HAP-1 (cell line): ENCODE results near the gene PAQR3.

Experiments used
- DNase-seq, 2 experiments: peaks; one replicate each; pipeline ENCODE4 v3.0.0-alpha.2; 2016 to 2020; ENCODE audit warnings: low spot score in 2 of 2
- H3K27me3 ChIP-seq: fragments of 250-450 bp; sonication (Bioruptor Pico); 2 replicates; pipeline ENCODE4 v1.5.1; 2020; ENCODE audit warnings: low read depth, mild to moderate bottlenecking, moderate library complexity
- H3K36me3 ChIP-seq: fragments of 250-450 bp; sonication (Bioruptor Pico); replicated peaks from 2 replicates; pipeline ENCODE4 v1.5.1; 2020; ENCODE audit warnings: mild to moderate bottlenecking
- H3K4me1 ChIP-seq: fragments of 250-450 bp; sonication (Bioruptor Pico); 2 replicates; pipeline ENCODE4 v1.5.1; 2020; ENCODE audit warnings: mild to moderate bottlenecking
- H3K4me3 ChIP-seq: fragments of 250-450 bp; sonication (Bioruptor Pico); 2 replicates; pipeline ENCODE4 v1.5.1; 2020; ENCODE audit warnings: mild to moderate bottlenecking, moderate library complexity
- H3K9me3 ChIP-seq: fragments of 250-450 bp; sonication (Bioruptor Pico); 2 replicates; pipeline ENCODE4 v1.5.1; 2020; ENCODE audit warnings: mild to moderate bottlenecking, moderate library complexity
- in situ Hi-C: fragments of 300-500 bp; cut with MboI; formaldehyde crosslinking; loops from 3 replicates; pipeline ENCODE4 v1.14.3; 2020; ENCODE audit warnings: low sequenced_read_pairs, inconsistent platforms, mixed read lengths

PAQR3 gene

DNA sequence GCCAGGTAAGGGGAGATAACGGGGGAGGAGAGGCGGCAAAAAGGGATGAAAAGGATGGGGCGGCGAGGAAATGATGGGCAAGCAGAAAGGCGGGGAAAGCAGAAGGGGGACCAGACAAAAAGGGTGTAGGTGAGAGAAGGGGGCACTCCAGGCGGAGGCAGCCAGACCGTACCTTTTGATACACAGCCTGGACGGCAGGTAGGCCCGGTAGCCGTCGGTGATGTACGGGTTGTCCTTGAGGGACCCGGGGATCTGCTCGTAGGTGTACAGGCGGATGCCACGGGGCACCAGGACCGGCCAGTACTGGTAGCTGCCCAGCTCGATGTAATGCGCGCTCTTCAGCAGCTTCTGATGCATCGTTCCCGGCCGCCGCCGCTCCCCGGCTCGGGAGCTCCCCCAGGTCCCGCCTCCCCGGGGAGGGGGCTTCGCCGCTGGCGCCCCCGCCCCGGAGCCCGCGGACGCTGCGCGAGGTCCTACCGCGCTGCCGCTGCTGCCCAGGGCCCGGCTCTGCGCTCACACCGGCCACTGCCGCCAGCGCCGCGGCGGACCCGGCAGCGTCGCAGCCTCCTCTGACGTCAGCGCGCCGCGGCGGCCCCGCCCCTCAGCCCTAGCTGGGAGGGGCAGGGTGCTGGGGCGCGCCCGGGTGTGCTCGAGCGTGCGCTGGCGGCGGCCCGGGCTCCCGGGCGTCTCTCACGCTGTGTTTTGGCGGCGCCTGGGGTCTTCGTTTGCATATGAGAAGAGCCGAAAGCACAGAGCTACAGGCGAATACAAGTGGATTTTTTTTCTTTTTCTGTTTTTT is at the start of gene PAQR3:
PAQR3 (minus strand) TSS at position 571 of the 799 bp plus-strand sequence; CDS start at position 357, 214 bp downstream.
- Histone ChIP-seq H3K36me3 (no peaks in the 10 kb centered on the region), H3K4me3 (peak within 1 kb of the TSS; percentile 66), H3K9me3 (no peaks in the 10 kb centered on the region), H3K27me3 (no peaks in the 10 kb centered on the region), H3K4me1 (peaks cover 22% of the 10 kb centered on the region)
- peak; percentile 83 to 92 for DNase-seq
- in situ Hi-C loops = loop anchor here (25.0 kb wide), 2 partner anchors 1248 to 1398 kb away; partner anchors contain the start of genes CFAP299 and PRDM8

DNA sequence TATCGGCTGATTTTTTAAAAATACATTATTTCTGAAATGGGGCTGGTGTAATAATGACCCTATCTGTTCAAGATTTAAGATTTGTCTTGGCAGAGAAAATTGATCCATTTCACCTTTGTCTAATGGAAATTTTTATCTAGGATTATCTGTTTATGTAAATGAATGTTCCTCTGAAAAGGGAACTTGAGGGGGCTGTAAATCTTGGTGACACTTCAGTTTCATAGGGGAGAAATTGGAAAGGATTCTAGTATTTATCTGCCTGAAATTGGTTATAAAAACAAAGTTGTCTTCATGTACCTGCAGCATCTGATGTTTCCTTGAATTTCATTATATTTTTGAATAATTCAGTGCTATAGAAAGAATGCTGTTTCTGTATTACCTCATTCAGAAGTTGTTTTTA is 48.4 kb upstream of the PAQR3 start:
- Histone ChIP-seq H3K4me3 (no peak overlapping the region), H3K36me3 (no peaks in the 10 kb centered on the region), H3K9me3 (no peaks in the 10 kb centered on the region), H3K4me1 (no peaks in the 10 kb centered on the region), H3K27me3 (peaks cover 2% of the 10 kb centered on the region; the same call in 1 of the 2 replicates)
- no peak for DNase-seq
- in situ Hi-C loops = no loop called here

DNA sequence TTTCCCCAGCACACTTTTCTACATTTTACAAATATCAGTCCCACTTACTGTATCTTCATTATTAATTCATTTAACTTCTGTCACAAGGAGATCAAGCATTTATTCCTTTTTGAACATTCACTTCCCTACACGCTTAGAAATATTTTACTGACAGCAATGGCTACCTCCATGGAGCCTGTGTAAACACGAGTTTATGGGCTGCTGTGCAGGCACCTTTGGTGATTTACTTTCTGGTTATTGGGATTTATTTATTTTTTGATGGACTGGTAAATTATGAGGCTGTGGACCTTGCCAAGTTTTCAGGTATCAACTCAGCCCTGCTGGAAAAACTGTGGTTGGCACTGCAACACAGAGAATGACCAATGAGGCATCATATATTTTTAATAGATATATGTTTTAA is 45.4 kb upstream of the PAQR3 start:
- Histone ChIP-seq H3K36me3 (no peaks in the 10 kb centered on the region), H3K27me3 (peaks cover 2% of the 10 kb centered on the region; the same call in 1 of the 2 replicates), H3K4me1 (no peaks in the 10 kb centered on the region), H3K9me3 (no peaks in the 10 kb centered on the region), H3K4me3 (no peak overlapping the region)
- in situ Hi-C loops = no loop called here
- DNase-seq = no peak

GRCh38 chr4:78975865-78976264 is 36.6 kb upstream of the PAQR3 start:
- Histone ChIP-seq H3K9me3 (no peaks in the 10 kb centered on the region), H3K4me3 (no peak overlapping the region), H3K36me3 (no peaks in the 10 kb centered on the region), H3K4me1 (no peaks in the 10 kb centered on the region), H3K27me3 (peaks cover 2% of the 10 kb centered on the region; the same call in 1 of the 2 replicates)
- no peak for DNase-seq
- in situ Hi-C loops = no loop called here

DNA sequence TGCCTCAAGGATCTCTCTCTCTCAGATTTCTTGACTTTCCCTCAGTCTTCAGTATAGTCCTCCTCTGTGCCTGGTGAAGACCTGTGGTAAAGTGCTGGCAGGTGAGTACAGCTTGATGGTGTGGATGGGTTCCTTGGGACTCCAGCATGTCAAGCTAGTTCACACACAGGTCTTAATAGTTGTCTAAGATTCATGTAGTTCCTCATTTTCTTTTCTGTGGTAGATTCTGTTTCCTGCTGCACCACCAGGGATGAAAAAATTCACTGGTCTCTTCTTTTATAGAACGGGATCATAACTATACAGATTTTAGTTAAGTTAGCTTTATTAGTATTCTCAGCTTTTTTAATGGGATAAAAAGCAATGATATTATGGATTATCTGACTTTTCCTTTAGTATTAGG is 32.5 kb upstream of the PAQR3 start:
- Histone ChIP-seq H3K4me3 (no peak overlapping the region), H3K36me3 (no peaks in the 10 kb centered on the region), H3K9me3 (no peaks in the 10 kb centered on the region), H3K4me1 (no peaks in the 10 kb centered on the region), H3K27me3 (peaks cover 2% of the 10 kb centered on the region; the same call in 1 of the 2 replicates)
- in situ Hi-C loops = no loop called here
- DNase-seq = no peak

- peaks cover 2% of the 10 kb centered on the region; the same call in 1 of the 2 replicates for H3K27me3 ChIP-seq
- H3K9me3 ChIP-seq = no peaks in the 10 kb centered on the region
- no peak overlapping the region for H3K4me3 ChIP-seq
- H3K36me3 ChIP-seq = no peaks in the 10 kb centered on the region
- in situ Hi-C loops = no loop called here
- H3K4me1 ChIP-seq = no peaks in the 10 kb centered on the region
- DNase-seq = no peak
Measured at GRCh38 chr4:78971326-78971725, 32.1 kb upstream of the PAQR3 start.

DNA sequence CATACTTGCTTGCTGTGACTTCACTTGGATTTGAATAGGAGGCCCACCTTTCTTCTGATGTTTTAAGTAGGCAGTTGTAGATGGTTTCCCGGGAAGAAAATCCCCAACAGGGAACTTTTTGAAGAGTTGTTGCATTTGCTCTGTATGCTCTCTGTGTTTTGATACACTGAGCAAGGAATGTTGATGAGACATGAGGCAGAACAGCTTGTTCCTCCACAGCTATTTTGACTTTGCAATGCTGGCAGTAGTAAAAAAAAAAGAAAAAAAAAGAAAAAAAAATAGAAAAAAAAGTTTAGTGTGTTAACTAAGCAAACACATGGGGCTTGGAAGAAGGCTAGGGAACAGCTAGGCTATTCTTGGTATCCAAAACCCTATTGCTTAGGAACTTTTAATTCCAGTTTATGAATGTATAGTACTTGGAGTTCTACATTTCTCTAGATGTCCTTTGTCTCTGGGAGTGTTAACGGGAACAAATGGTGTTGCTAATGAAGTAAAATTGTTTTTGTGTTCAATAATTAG is 23.4 kb upstream of the PAQR3 start:
- H3K4me1 ChIP-seq = no peaks in the 10 kb centered on the region
- H3K36me3 ChIP-seq = no peaks in the 10 kb centered on the region
- no peaks in the 10 kb centered on the region for H3K9me3 ChIP-seq
- no peaks in the 10 kb centered on the region for H3K27me3 ChIP-seq
- DNase-seq = no peak
- no peak overlapping the region for H3K4me3 ChIP-seq
- in situ Hi-C loops = no loop called here

GRCh38 chr4:78960926-78961325 is 21.7 kb upstream of the PAQR3 start:
- in situ Hi-C loops = no loop called here
- Histone ChIP-seq H3K27me3 (no peaks in the 10 kb centered on the region), H3K9me3 (no peaks in the 10 kb centered on the region), H3K36me3 (no peaks in the 10 kb centered on the region), H3K4me3 (no peak overlapping the region), H3K4me1 (no peaks in the 10 kb centered on the region)
- no peak for DNase-seq

GRCh38 chr4:78956975-78957374 is 17.7 kb upstream of the PAQR3 start:
- no peaks in the 10 kb centered on the region for H3K9me3 ChIP-seq
- in situ Hi-C loops = no loop called here
- no peak for DNase-seq
- no peaks in the 10 kb centered on the region for H3K4me1 ChIP-seq
- no peak overlapping the region for H3K4me3 ChIP-seq
- H3K36me3 ChIP-seq = no peaks in the 10 kb centered on the region
- peaks cover 3% of the 10 kb centered on the region; the same call in 1 of the 2 replicates for H3K27me3 ChIP-seq

DNA sequence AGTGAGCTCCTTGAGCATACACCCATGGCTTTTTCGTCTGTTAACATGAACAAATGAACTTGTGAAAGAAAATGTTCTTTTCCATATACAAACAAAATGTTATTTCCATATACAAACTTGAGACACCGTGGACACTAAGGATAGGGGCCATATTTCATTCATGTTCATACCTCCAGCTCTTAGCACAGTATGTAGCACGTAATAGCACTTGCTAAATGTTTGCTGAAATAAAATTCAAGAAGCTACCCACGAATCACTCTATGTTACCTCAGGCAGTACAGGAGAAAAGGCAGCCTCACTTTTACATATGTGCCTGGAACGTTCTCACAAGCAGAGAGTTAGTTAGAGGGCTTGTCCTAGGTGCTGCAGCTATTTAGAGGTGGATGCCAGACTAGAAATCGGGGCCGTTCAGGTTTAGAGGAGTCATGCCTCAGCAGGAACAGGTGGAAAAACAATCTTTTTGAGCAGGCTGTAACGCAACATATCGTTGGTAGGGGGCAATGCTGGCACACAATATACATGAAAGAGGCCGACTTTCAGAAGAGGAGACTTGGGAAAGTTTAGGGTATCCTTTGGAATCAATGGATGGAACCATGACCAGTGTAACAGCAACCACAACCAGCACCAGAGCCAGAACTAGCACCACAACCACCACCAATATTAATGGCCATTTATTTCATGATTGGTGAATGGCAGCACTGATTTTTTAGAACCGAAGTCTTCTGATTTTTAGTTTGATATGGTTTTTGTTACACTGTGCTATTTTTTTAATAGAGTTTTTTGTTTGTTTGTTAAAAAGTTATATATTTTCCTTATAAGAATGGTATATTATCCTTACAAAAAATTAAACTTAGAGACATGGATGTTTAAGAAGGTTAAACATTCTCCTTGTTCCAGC is 14.8 kb upstream of the PAQR3 start:
- in situ Hi-C loops = no loop called here
- Histone ChIP-seq H3K4me3 (no peak overlapping the region), H3K36me3 (no peaks in the 10 kb centered on the region), H3K9me3 (no peaks in the 10 kb centered on the region), H3K4me1 (no peaks in the 10 kb centered on the region), H3K27me3 (peaks cover 3% of the 10 kb centered on the region; the same call in 1 of the 2 replicates)
- DNase-seq = peak; percentile 25 to 28

DNA sequence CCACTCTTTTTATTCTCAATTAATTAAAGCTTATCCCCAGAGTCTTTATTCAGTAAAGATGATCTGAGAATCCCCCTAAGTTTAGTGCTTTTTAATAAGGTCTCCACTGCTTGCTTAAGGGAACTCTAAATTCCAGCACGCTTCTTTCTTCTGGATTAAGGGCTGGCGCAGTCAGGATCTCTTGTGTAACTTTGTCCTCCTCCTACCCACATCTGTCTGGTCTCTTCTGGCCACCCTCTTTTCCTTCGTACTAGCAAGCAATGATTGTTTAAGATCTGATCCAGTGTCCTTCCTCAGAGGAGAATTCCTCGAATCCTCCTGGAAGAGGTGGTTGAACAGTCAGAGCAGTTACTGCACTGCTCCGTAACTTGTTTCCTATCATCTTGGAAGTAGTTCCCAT is 14.0 kb upstream of the PAQR3 start:
- no peaks in the 10 kb centered on the region for H3K4me1 ChIP-seq
- no peaks in the 10 kb centered on the region for H3K36me3 ChIP-seq
- peaks cover 3% of the 10 kb centered on the region; the same call in 1 of the 2 replicates for H3K27me3 ChIP-seq
- H3K9me3 ChIP-seq = no peaks in the 10 kb centered on the region
- no peak overlapping the region for H3K4me3 ChIP-seq
- DNase-seq = no peak
- in situ Hi-C loops = no loop called here

DNA sequence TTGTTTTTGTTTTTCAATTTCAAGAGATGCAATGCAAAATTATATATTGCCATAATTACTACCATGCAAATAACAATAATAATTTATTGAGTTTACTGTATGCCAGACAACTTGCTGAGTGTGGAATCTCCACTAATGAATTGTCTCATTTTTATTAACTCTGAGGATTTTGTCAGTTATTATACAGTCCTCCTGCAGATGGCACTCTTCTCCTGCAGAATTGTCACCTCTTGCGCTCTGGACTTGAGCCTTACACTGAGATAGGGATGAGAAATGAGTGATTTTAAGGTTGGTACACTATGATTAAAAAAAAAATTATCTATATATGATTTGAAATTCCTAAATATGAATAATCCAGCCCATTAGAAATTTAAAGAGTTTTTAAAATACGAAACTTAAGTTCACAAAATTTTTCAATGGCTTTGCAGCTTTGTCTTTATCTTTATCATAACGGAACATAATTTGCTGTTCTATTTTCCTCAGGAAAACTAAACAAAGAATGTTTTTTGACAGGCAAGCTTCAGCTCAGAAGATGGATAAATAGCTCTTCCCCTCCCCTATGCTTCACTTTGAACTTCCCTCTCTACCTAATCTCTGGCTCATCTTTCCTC is 12.7 kb upstream of the PAQR3 start:
- peaks cover 7% of the 10 kb centered on the region for H3K27me3 ChIP-seq
- H3K36me3 ChIP-seq = no peaks in the 10 kb centered on the region
- no peaks in the 10 kb centered on the region for H3K4me1 ChIP-seq
- in situ Hi-C loops = no loop called here
- peak; percentile 46 to 55 for DNase-seq
- no peaks in the 10 kb centered on the region for H3K9me3 ChIP-seq
- no peak overlapping the region for H3K4me3 ChIP-seq

DNA sequence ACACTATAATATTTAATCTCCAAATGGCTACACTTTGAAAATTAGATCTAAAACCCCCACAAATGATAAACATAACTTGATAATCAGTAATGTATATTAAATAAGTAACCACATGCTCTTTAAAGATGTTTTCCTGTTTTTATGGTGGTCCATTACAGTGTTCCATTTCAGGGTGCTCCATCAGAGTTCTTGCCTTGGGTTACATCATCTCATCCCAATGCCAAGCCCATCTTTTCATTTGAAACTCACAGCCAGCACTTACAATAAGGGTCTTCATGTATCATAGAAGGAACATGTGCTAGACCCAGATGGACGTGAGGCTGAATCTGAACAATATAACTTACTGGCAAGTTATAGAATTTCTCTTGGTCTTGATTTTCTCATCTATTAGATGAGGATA is 10.5 kb upstream of the PAQR3 start:
- Histone ChIP-seq H3K4me1 (no peaks in the 10 kb centered on the region), H3K27me3 (peaks cover 7% of the 10 kb centered on the region), H3K4me3 (no peak overlapping the region), H3K36me3 (no peaks in the 10 kb centered on the region), H3K9me3 (no peaks in the 10 kb centered on the region)
- in situ Hi-C loops = loop anchor here (25.0 kb wide), 2 partner anchors 1238 to 1388 kb away; partner anchors contain the start of genes CFAP299 and PRDM8
- no peak for DNase-seq
